HG03135 (cell line): Measurements from ENCODE around the gene CELF2.
"Not testable (repeated sequence)": the region's sequence is repeated elsewhere in the genome, so short reads cannot be mapped to it uniquely, and the experiment has no call there.

ENCODE experiments used
- ATAC-seq: cut with Tn5 transposase; IDR thresholded peaks from one replicate; pipeline ENCODE4 v1.9.1; 2021; ENCODE audit warnings: mild to moderate bottlenecking, moderate library complexity; ENCODE audit not compliant: unreplicated experiment

CELF2 gene

DNA sequence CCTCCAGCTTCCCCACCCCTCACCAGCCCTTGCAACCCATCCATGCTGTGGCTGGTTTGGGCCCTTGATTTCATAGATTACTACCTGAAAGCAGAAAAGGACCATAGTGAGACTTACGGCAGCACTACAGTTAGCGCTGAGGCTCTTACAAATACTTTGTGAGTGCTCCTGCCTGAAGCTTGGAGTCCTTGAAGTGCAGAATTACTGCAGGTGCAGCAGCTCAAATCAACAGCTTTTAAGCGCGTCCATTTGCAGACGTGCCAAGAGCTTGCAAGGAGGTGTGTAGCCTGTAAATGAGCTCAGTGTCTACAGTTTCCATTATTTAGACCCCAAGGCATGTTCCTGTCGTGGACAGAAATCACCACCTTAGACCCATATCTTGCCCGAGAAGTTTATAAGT lies 103.0 kb downstream of the CELF2 start:
- no peak for ATAC-seq

GRCh38 chr10:11123892-11124291 lies 106.2 kb downstream of the CELF2 start:
- not testable (repeated sequence) for ATAC-seq

DNA sequence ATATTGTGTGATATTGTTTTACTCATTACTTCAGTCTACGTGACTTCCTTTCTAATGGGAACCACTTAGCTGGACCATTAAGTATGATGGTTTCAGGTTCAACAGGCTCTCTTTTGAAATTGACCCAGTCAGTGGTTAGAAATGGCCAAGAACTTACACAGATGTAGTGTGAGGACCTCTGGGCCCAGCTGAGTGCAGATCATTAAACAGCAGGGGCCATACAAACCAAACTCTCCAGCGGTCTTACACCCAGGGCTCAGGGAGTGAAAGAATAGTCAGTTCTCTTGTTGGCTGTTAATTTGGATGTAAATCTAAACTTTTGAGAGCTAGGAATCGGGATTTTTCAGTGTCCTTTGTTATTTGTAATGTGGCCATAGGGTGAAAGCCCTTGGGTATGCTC lies 107.3 kb downstream of the CELF2 start:
- no peak for ATAC-seq

DNA sequence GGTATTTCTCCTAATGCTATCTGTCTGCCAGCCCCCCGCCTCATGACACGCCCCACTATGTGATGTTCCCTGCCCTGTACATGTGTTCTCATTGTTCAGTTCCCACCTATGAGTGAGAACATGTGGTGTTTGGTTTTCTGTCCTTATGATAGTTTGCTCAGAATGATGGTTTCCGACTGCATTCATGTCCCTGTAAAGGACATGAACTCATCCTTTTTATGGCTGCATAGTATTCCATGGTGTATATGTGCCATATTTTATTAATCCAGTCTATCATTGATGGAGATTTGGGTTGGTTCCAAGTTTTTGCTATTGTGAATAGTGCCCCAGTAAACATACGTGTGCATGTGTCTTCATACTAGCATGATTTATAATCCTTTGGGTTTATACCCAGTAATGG lies 109.3 kb downstream of the CELF2 start:
- not testable (repeated sequence) for ATAC-seq

GRCh38 chr10:11131112-11131639 lies 113.5 kb downstream of the CELF2 start:
- ATAC-seq, result no peak

GRCh38 chr10:11134411-11134810 lies 116.7 kb downstream of the CELF2 start:
- no peak for ATAC-seq

- no peak for ATAC-seq
Measured at GRCh38 chr10:11135709-11136108, 118.0 kb downstream of the CELF2 start.

DNA sequence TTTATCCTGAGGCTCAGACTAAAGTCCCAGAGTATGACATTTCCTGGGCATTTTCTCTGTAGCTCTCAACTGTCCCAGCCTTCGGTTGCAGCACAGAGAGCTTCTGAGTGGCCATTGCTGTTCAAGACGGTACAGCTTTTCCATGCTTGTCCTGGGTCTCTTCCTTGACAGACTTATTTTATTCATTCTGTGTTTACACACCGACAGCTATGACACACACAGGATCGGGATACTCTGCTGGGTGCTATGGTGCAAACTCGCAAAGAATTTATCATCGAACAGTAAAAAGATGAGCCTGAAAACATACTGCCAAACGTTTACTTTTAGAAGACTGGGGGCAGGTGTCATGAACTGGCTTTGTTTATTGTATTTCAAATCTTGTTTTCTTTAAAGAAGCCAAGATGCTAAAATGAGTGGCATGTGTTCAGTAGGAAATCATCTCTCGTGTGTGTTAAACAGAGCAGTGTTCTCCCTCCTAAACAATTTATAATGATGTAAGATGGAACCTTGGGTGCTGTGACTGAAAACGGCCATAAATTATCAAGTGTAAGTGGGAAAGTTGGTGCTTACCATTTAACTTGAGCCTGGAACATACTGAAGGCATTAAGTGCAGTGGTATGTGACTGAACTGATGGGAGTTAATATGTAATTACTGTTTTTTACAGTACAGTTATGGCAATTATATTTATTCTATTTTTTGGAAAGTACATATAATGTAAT lies 120.8 kb downstream of the CELF2 start:
- ATAC-seq, result no peak

GRCh38 chr10:11140963-11141362 lies 123.3 kb downstream of the CELF2 start:
- ATAC-seq, result no peak

- no peak for ATAC-seq
Measured at GRCh38 chr10:11141571-11142091, 124.0 kb downstream of the CELF2 start.

DNA sequence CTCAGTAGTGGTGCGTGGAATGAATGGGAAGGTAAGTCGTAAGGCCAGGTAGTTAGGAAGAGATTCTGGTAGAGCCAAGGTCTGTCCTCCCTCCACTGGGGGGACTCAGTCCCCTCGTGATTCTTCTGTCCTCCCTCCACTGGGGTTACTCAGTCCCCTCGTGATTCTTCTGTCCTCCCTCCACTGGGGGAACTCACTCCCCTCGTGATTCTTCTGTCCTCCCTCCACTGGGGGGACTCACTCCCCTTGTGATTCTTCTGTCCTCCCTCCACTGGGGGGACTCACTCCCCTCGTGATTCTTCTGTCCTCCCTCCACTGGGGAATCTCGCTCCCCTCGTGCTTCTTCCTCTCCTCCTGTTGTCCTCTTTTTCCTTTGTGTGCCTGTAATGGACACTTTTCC lies 125.1 kb downstream of the CELF2 start:
- no peak for ATAC-seq

DNA sequence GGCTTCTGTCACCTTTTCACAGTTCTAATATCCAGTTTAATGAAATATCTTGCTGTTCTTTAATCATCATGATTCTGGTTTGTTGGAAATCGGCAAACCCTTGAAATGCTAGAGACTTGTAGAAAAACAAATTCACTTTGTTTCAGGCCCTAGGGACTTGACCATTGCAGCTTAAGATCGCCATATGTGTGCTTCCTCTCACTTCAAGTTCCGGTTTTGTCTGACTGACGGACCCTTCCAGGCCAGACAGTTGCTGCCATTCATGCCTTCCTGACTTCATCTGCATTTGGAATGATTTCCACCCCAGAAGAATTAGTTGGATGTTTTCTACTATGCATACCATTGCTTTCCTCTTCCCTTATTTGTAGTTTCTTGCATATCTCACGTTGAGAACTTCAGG lies 125.6 kb downstream of the CELF2 start:
- no peak for ATAC-seq

GRCh38 chr10:11144626-11145494 lies 127.2 kb downstream of the CELF2 start:
- peak; percentile 16 for ATAC-seq

- ATAC-seq, result peak; percentile 64
Measured at GRCh38 chr10:11145495-11145855, 127.8 kb downstream of the CELF2 start.

GRCh38 chr10:11146402-11147171 lies 128.9 kb downstream of the CELF2 start:
- ATAC-seq, result no peak

- no peak for ATAC-seq
Measured at GRCh38 chr10:11147722-11148121, 130.1 kb downstream of the CELF2 start.

GRCh38 chr10:11148142-11149028 lies 130.7 kb downstream of the CELF2 start:
- ATAC-seq, result no peak

DNA sequence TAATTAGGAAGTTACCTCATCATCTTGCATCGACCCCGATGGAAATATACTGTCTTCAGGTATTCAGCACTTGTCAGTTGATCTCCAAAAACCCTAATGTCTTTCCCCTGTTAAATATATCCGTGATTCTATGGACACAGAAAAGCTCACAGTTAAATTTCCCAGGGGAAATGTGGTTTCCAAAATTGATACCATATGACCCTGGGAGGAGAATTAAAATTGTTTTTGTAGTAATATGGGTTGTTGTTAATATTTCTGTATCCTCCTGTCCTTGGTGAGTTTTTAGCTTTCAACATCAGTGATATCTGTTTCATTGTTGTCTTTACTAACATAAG lies 132.1 kb downstream of the CELF2 start:
- ATAC-seq, result no peak

DNA sequence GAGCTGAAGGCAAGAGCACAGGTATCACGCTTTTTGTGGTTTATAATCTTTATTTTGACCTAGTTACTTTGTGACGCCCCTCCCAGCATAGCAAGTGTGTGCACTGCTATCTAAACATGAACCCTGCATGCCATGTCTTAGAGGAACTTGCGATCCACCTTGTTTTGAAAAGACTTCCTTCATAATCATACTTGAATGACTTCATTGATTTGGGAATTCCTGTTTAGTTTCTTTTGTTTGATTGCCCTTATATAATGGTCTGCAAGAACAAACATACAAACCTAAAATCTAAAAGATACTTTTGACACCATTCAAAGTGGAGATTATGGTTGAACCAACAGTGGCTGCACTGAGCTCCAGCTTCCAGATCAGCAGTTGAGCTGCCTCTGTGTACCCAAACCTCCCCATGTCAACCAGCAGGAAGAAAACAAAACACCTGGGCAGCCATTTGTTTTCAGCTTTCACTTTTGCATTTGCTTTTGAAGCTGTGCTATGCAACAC lies 132.6 kb downstream of the CELF2 start:
- no peak for ATAC-seq

DNA sequence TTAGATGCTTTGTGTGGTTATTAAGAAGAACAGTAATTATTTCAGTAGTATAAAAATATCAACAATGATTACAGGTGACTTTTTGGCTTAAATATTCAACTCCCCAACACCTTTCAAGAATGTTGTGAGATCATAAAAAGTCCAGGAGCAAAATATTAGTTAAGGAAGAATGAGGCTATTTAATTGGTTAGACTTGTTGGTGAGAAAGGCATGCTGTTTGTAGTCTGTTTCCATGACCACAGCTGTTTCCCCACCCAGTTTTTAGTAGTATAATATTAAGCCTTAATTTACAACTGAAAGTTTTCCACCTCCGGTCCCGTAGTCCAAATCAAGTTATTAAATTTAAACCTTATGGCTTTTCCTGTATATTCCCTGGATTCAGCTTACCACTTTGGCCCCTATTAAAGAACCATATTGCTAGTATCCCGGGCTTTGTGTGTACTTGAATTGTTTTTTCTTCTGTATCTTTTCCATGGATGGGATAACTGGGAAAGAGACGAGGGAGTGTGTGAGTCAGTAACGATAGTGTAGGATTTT lies 133.3 kb downstream of the CELF2 start:
- no peak for ATAC-seq
